OCI-LY7 (cell line): ENCODE results near the gene PHKA2. TPM values are rescaled to one million over a fixed set of nuclear protein-coding genes. Genes with fewer than 3 reads are reported as not detected.

Experiments
- BruUV-seq: library from RNA; stranded (reverse); fragments of 400-500 nt; replicated peaks from 2 replicates; lab custom pipeline; 2021; lab: Mats Ljungman, UMichigan
- CTCF ChIA-PET: fragments of 300-600 bp; sonication (Branson Sonifier 250); formaldehyde crosslinking; loops from one replicate; lab custom pipeline; 2022; ENCODE audit warnings: antibody characterized with exemption; ENCODE audit not compliant: unreplicated experiment; lab: Charles Lee
- POLR2A ChIA-PET: fragments of 300-600 bp; sonication (Branson Sonifier 250); formaldehyde crosslinking; loops from one replicate; lab custom pipeline; 2022; ENCODE audit warnings: antibody characterized with exemption; lab: Charles Lee
- DNase-seq: peaks from one replicate; pipeline ENCODE4 v3.0.0-alpha.2; 2015; ENCODE audit warnings: low spot score
- H2AFZ ChIP-seq: fragments of 200-600 bp; sonication (generic), shearing (Covaris generic); 2 replicates; pipeline ENCODE4 v1.6.1; 2014; ENCODE audit warnings: mild to moderate bottlenecking, antibody characterized with exemption, low read length, moderate library complexity
- H3K27ac ChIP-seq: fragments of 200-600 bp; sonication (generic); 2 replicates; pipeline ENCODE4 v1.5.1; 2014; ENCODE audit warnings: mixed run types, low read depth, mild to moderate bottlenecking, moderate library complexity, low read length, inconsistent platforms; ENCODE audit not compliant: poor library complexity, severe bottlenecking
- H3K36me3 ChIP-seq: fragments of 200-600 bp; sonication (generic); 2 replicates; pipeline ENCODE4 v1.6.1; 2014; ENCODE audit warnings: mild to moderate bottlenecking, antibody characterized with exemption, low read length, moderate library complexity, mixed read lengths; ENCODE audit not compliant: insufficient read depth
- H3K4me1 ChIP-seq: fragments of 200-600 bp; sonication (generic); 2 replicates; pipeline ENCODE4 v1.5.1; 2014; ENCODE audit warnings: mild to moderate bottlenecking, low read length; ENCODE audit not compliant: insufficient read depth, poor library complexity, severe bottlenecking
- H3K4me2 ChIP-seq: fragments of 200-600 bp; sonication (generic); 2 replicates; pipeline ENCODE4 v1.6.1; 2014; ENCODE audit warnings: mild to moderate bottlenecking, low read length
- H3K4me3 ChIP-seq: fragments of 200-600 bp; sonication (generic); 2 replicates; pipeline ENCODE4 v1.5.1; 2014; ENCODE audit warnings: mild to moderate bottlenecking, low read depth, low read length; ENCODE audit not compliant: poor library complexity, severe bottlenecking
- H3K79me2 ChIP-seq: fragments of 200-600 bp; sonication (generic); 2 replicates; pipeline ENCODE4 v1.6.1; 2016; ENCODE audit warnings: low read depth, mild to moderate bottlenecking, low read length, moderate library complexity, mixed read lengths; ENCODE audit not compliant: insufficient read depth
- H3K9me2 ChIP-seq: fragments of 200-600 bp; sonication (generic); 2 replicates; pipeline ENCODE4 v1.6.1; 2016; ENCODE audit warnings: mild to moderate bottlenecking, low read length, mixed read lengths; ENCODE audit not compliant: insufficient read depth
- H3K9me3 ChIP-seq: fragments of 200-600 bp; sonication (generic); 2 replicates; pipeline ENCODE4 v1.6.1; 2014; ENCODE audit warnings: mild to moderate bottlenecking, mixed run types, low read length, mixed read lengths
- H4K20me1 ChIP-seq: fragments of 200-600 bp; sonication (generic); 2 replicates; pipeline ENCODE4 v1.6.1; 2014; ENCODE audit warnings: mild to moderate bottlenecking, antibody characterized with exemption, low read length, moderate library complexity, mixed read lengths; ENCODE audit not compliant: insufficient read depth
- EZH2phosphoT487 ChIP-seq: fragments of 200-600 bp; sonication (generic); IDR thresholded peaks from 2 replicates; pipeline ENCODE4 v1.6.1; 2018; ENCODE audit warnings: low read depth, borderline replicate concordance, mild to moderate bottlenecking, mixed run types, antibody characterized with exemption, low read length, moderate library complexity, mixed read lengths
- intact Hi-C: fragments of 100-400 bp; cut with micrococcal nuclease; formaldehyde crosslinking; loops from one replicate; pipeline ENCODE4 v1.10.0; 2022; ENCODE audit not compliant: unreplicated experiment
- total RNA-seq, 2 experiments: library from RNA; depleted of rRNA in 1 of 2; stranded (reverse); fragments of >200 nt in 1 of 2; shearing (Covaris generic) in 1 of 2; gene quantifications; 2 replicates each; pipeline ENCODE4 v1.2.3, GENCODE V29; 2014 to 2022
- TF ChIP-seq, protein P1 (sequence below): fragments of 200-600 bp; sonication (generic); conservative IDR thresholded peaks from 2 replicates; pipeline ENCODE4 v1.5.1; 2014; ENCODE audit warnings: mild to moderate bottlenecking, antibody characterized with exemption, low read length, moderate library complexity, mixed read lengths

PHKA2 gene
- total RNA-seq, 2 experiments from 2014 or later: 24.1 to 41.4 TPM

DNA sequence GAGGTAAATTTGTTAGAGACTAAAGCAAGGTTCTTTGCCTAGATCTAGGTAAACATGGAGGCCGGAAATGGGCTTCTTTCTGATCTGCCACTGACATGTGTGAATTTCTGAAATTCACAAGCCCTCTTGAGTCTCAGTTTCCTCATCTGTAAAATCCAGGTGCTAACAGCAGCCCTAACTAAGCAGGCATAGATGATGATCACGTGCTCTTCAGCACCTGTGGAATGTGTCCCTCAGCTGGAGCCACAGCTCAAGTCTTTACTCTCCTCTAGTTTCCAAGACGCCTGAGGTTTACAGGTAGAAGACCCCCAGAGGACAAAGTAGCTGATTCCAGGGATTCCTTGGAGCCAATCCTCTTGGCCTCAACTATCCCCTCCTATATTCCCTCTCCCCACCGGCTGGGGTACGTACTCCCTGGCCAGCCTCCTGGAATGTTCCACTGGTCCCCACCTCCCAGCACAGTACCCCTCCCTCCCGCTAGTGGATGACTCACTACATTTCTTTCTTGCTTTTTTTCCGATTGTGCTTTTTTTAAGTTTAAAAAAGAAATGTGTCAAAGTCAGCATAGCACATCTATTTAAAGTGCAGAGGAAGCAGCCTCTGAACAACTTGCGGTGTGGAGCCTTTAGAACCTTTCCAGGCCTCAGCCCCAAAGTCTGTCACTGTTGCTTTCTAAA, 98.4 kb downstream of the PHKA2 start:
- no peaks in the 10 kb centered on the region for H3K9me2 ChIP-seq
- no peak overlapping the region for H2AFZ ChIP-seq
- no peaks in the 10 kb centered on the region for H3K79me2 ChIP-seq
- DNase-seq: no peak
- ChIA-PET CTCF (no interaction called here), POLR2A (interaction anchor here (0.6 kb wide), 1 partner anchor 432 kb away, joined by 3 read pairs; no protein-coding TSS in a partner anchor)
- TF ChIP-seq EZH2phosphoT487: no peak
- TF ChIP-seq, protein P1, sequence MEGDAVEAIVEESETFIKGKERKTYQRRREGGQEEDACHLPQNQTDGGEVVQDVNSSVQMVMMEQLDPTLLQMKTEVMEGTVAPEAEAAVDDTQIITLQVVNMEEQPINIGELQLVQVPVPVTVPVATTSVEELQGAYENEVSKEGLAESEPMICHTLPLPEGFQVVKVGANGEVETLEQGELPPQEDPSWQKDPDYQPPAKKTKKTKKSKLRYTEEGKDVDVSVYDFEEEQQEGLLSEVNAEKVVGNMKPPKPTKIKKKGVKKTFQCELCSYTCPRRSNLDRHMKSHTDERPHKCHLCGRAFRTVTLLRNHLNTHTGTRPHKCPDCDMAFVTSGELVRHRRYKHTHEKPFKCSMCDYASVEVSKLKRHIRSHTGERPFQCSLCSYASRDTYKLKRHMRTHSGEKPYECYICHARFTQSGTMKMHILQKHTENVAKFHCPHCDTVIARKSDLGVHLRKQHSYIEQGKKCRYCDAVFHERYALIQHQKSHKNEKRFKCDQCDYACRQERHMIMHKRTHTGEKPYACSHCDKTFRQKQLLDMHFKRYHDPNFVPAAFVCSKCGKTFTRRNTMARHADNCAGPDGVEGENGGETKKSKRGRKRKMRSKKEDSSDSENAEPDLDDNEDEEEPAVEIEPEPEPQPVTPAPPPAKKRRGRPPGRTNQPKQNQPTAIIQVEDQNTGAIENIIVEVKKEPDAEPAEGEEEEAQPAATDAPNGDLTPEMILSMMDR: no peak
- no peak overlapping the region for H3K27ac ChIP-seq
- no peaks in the 10 kb centered on the region for H3K36me3 ChIP-seq
- peaks cover 15% of the 10 kb centered on the region for H3K4me1 ChIP-seq
- H3K4me3 ChIP-seq: no peak overlapping the region
- peak overlapping the region; percentile 35; the same call in 1 of the 2 replicates for H3K4me2 ChIP-seq
- intact Hi-C loops: no loop called here
- H3K9me3 ChIP-seq: no peaks in the 10 kb centered on the region
- BruUV-seq: no TSS peak
- H4K20me1 ChIP-seq: no peaks in the 10 kb centered on the region

DNA sequence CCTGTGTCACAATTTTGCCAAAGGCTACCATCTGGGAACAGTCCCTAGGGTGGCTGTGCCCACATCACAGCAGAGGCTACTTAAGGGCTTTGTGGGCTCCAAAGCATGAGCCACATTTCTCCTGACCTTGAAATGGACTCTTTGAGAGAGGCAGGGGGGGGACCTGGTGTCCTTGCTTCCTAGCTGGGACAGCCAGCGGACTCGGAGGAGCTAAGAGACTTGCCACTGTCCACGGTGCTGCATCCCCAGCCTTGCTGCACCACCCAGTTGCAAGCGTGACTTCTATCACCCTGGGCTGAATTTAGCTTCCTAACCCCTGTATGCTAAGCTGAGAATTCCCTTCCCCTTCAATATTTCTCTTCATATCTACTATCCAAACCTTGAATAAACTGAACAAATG, 99.0 kb downstream of the PHKA2 start:
- no peak for TF ChIP-seq EZH2phosphoT487
- TF ChIP-seq, protein P1: no peak
- H3K79me2 ChIP-seq: no peaks in the 10 kb centered on the region
- no TSS peak for BruUV-seq
- no peak overlapping the region for H3K27ac ChIP-seq
- no peaks in the 10 kb centered on the region for H3K9me3 ChIP-seq
- no peak overlapping the region for H3K4me2 ChIP-seq
- ChIA-PET POLR2A (interaction anchor here (0.6 kb wide), 1 partner anchor 432 kb away, joined by 3 read pairs; no protein-coding TSS in a partner anchor), CTCF (no interaction called here)
- H4K20me1 ChIP-seq: no peaks in the 10 kb centered on the region
- intact Hi-C loops: no loop called here
- no peak overlapping the region for H3K4me3 ChIP-seq
- H3K9me2 ChIP-seq: no peaks in the 10 kb centered on the region
- H3K4me1 ChIP-seq: peaks cover 15% of the 10 kb centered on the region
- no peak for DNase-seq
- H2AFZ ChIP-seq: no peak overlapping the region
- H3K36me3 ChIP-seq: no peaks in the 10 kb centered on the region
